ENCODE results near the gene SMIM36. TPM values are rescaled to one million over a fixed set of nuclear protein-coding genes. Genes with fewer than 3 reads are reported as not detected.

The SMIM36 gene
- total and polyA plus RNA-seq, 10 of the 15 experiments (the other 5 are each of a cell fraction or from before 2014, with no cell fraction given), result not detected

DNA sequence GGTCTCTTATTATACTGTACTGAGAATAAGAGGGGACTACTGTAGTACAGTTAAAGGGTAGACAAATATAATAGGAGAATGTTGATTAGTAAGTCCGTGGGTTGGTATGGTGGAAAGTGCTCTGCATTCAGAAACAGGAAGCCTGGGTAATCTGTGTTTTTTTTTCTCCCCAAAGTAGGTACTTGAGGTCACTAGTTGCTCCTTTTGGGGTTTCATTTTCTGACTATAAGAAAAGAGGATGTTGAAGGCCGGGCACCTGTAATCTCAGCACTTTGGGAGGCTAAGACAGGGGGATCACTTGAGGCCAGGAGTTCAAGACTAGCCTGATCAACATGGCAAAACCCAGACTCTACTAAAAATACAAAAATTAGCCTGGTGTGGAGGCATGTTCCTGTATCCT is 47.7 kb downstream of the SMIM36 start:
- ChIA-PET RAD21 (ENCODE audit: unreplicated experiment) (interaction anchor here (2.5 kb wide), 1 partner anchor 27 kb away, joined by 8 read pairs; no protein-coding TSS in a partner anchor), CTCF (interaction anchor here (0.9 to 1.0 kb wide), 2 partner anchors 46 to 51 kb away, joined by 3 to 4 read pairs; no protein-coding TSS in a partner anchor), POLR2A (interaction anchor here (0.6 to 1.2 kb wide), 3 partner anchors 18 to 47 kb away, joined by 3 to 6 read pairs (median 4); no protein-coding TSS in a partner anchor), SMC1A (ENCODE audit: uncharacterized antibody, unreplicated experiment) (interaction anchor here (1.0 to 4.8 kb wide), 5 partner anchors 22 to 47 kb away, joined by 3 to 46 read pairs (median 4); no protein-coding TSS in a partner anchor)
- Histone ChIP-seq H4K20me1 (ENCODE audit: control insufficient read depth, insufficient read depth) (no peaks in the 10 kb centered on the region), H3K36me3 (ENCODE audit: control insufficient read depth in 2 of 2, insufficient read depth in 2 of 2, low read length in 1 of 2) (no peaks in the 10 kb centered on the region), H3K9ac (ENCODE audit: control insufficient read depth, insufficient read depth, low read length) (no peak overlapping the region), H2AFZ (ENCODE audit: control insufficient read depth, low read depth, low read length) (no peak overlapping the region), H3K9me3 (replicated peaks; ENCODE audit: control insufficient read depth, insufficient read depth, low read length) (no peaks in the 10 kb centered on the region; the same call in 2 of the 3 replicates), H3K27me3 (replicated peaks in 1 of 2; ENCODE audit: control insufficient read depth in 2 of 2, insufficient read depth in 2 of 2, low read length in 1 of 2) (no peaks in the 10 kb centered on the region), H3K4me3 (no peak overlapping the region), H3K27ac (ENCODE audit: control insufficient read depth, insufficient read depth) (peak overlapping the region; percentile 27; the same call in 1 of the 2 replicates), H3K4me1 (ENCODE audit: control insufficient read depth, insufficient read depth, low read length) (peaks cover 25% of the 10 kb centered on the region), H3K4me2 (ENCODE audit: control insufficient read depth, insufficient read depth) (0 out of 2 replicates have a peak overlapping the region, but pooled peaks have one; percentile 13), H3K79me2 (ENCODE audit: control insufficient read depth, insufficient read depth, low read length) (no peaks in the 10 kb centered on the region)
- intact Hi-C loops (cut with micrococcal nuclease; ENCODE audit: unreplicated experiment) (loop anchor here (2.0 kb wide), 1 partner anchor 27 kb away; no protein-coding TSS in a partner anchor), in situ Hi-C loops (cut with MboI) (no loop called here)
- WGBS (ENCODE audit: insufficient coverage, insufficient replicate concordance, low lambda C conversion rate, missing lambda C conversion rate), result 0% methylated on average over 2 of the region's 2 CpGs
- no TSS peak for BruUV-seq (replicated peaks)
- FAIRE-seq (no peak), ATAC-seq (peak; percentile 72), DNase-seq (ENCODE audit: low read depth, low spot score) (peak; percentile 66)
- TF ChIP-seq RAD21 (IDR thresholded peaks at IDR 0.05; ENCODE audit: insufficient read depth, low read depth, low read length) (no peak), RAD51 (IDR thresholded peaks at IDR 0.05) (no peak), ZNF207 (IDR thresholded peaks at IDR 0.05; ENCODE audit: borderline replicate concordance) (no peak), ATF7 (IDR thresholded peaks at IDR 0.05; ENCODE audit: low read depth) (peak; percentile 28; the same call in 1 of the 2 replicates), TCF12 (IDR thresholded peaks at IDR 0.05; ENCODE audit: low read depth, low read length) (no peak), TAF1 (IDR thresholded peaks at IDR 0.05; ENCODE audit: borderline replicate concordance, low read depth, low read length) (no peak), RBBP5 (conservative IDR thresholded peaks at IDR 0.05) (no peak), ASH2L (IDR thresholded peaks at IDR 0.05; ENCODE audit: borderline replicate concordance, low read depth) (no peak), PML (IDR thresholded peaks at IDR 0.05; ENCODE audit: low read length) (no peak), YY1 (IDR thresholded peaks at IDR 0.05; ENCODE audit: low read depth, low read length) (no peak), MXI1 (IDR thresholded peaks at IDR 0.05; ENCODE audit: low read depth, low read length) (no peak), ATF2 (IDR thresholded peaks at IDR 0.05; ENCODE audit: low read length) (0 out of 2 replicates have a peak, but pooled peaks have one; percentile 23), NFYA (IDR thresholded peaks at IDR 0.05; ENCODE audit: borderline replicate concordance, low read depth, low read length) (no peak), IRF4 (IDR thresholded peaks at IDR 0.05; ENCODE audit: low read depth, low read length) (no peak), STAT3 (IDR thresholded peaks at IDR 0.05; ENCODE audit: low read depth, low read length) (no peak), SRF (IDR thresholded peaks at IDR 0.05; ENCODE audit: low read depth in 2 of 2, low read length in 2 of 2) (no peak)
- TF ChIP-seq, protein P1, sequence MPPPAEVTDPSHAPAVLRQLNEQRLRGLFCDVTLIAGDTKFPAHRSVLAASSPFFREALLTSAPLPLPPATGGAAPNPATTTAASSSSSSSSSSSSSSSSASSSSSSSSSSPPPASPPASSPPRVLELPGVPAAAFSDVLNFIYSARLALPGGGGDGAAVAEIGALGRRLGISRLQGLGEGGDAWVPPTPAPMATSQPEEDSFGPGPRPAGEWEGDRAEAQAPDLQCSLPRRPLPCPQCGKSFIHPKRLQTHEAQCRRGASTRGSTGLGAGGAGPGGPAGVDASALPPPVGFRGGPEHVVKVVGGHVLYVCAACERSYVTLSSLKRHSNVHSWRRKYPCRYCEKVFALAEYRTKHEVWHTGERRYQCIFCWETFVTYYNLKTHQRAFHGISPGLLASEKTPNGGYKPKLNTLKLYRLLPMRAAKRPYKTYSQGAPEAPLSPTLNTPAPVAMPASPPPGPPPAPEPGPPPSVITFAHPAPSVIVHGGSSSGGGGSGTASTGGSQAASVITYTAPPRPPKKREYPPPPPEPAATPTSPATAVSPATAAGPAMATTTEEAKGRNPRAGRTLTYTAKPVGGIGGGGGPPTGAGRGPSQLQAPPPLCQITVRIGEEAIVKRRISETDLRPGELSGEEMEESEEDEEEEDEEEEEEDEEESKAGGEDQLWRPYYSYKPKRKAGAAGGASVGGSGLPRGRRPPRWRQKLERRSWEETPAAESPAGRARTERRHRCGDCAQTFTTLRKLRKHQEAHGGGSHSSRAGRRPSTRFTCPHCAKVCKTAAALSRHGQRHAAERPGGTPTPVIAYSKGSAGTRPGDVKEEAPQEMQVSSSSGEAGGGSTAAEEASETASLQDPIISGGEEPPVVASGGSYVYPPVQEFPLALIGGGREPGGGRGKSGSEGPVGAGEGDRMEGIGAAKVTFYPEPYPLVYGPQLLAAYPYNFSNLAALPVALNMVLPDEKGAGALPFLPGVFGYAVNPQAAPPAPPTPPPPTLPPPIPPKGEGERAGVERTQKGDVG (CRISPR knock-in tag; IDR thresholded peaks at IDR 0.05), result no peak
- TF ChIP-seq, protein P2, sequence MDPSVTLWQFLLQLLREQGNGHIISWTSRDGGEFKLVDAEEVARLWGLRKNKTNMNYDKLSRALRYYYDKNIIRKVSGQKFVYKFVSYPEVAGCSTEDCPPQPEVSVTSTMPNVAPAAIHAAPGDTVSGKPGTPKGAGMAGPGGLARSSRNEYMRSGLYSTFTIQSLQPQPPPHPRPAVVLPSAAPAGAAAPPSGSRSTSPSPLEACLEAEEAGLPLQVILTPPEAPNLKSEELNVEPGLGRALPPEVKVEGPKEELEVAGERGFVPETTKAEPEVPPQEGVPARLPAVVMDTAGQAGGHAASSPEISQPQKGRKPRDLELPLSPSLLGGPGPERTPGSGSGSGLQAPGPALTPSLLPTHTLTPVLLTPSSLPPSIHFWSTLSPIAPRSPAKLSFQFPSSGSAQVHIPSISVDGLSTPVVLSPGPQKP (IDR thresholded peaks at IDR 0.05; ENCODE audit: low read depth, low read length), result no peak
- TF ChIP-seq, protein P3, sequence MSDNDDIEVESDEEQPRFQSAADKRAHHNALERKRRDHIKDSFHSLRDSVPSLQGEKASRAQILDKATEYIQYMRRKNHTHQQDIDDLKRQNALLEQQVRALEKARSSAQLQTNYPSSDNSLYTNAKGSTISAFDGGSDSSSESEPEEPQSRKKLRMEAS (IDR thresholded peaks at IDR 0.05; ENCODE audit: low read depth, low read length), result no peak
